Mucosa of stomach (tissue), 1 donor: Measurements from ENCODE around the gene MACO1.

Experiments
- H3K27me3 ChIP-seq: one replicate; pipeline ENCODE4 v1.7.0; 2013; ENCODE audit warnings: mild to moderate bottlenecking, low read length; ENCODE audit not compliant: control insufficient read depth, insufficient read depth
- H3K36me3 ChIP-seq: one replicate; pipeline ENCODE4 v1.7.0; 2013; ENCODE audit warnings: low read length; ENCODE audit not compliant: control insufficient read depth, insufficient read depth
- H3K4me1 ChIP-seq: one replicate; pipeline ENCODE4 v1.7.0; 2013; ENCODE audit warnings: mild to moderate bottlenecking, low read length; ENCODE audit not compliant: control insufficient read depth, insufficient read depth
- H3K4me3 ChIP-seq: one replicate; pipeline ENCODE4 v1.7.0; 2013; ENCODE audit warnings: low read length
- H3K9ac ChIP-seq: one replicate; pipeline ENCODE4 v1.7.0; 2013; ENCODE audit warnings: mild to moderate bottlenecking, low read length, moderate library complexity
- H3K9me3 ChIP-seq: one replicate; pipeline ENCODE4 v1.7.0; 2013; ENCODE audit warnings: mild to moderate bottlenecking, low read length, moderate library complexity; ENCODE audit not compliant: control insufficient read depth
- donor health status: Pancreatic carcinoma.

The MACO1 gene

GRCh38 chr1:25428475-25429166 lies 2.1 kb upstream of the MACO1 start:
- Histone ChIP-seq H3K4me1 (peaks cover 21% of the 10 kb centered on the region), H3K9me3 (no peaks in the 10 kb centered on the region), H3K36me3 (no peaks in the 10 kb centered on the region), H3K4me3 (no peak overlapping the region), H3K9ac (no peak overlapping the region), H3K27me3 (no peaks in the 10 kb centered on the region)

DNA sequence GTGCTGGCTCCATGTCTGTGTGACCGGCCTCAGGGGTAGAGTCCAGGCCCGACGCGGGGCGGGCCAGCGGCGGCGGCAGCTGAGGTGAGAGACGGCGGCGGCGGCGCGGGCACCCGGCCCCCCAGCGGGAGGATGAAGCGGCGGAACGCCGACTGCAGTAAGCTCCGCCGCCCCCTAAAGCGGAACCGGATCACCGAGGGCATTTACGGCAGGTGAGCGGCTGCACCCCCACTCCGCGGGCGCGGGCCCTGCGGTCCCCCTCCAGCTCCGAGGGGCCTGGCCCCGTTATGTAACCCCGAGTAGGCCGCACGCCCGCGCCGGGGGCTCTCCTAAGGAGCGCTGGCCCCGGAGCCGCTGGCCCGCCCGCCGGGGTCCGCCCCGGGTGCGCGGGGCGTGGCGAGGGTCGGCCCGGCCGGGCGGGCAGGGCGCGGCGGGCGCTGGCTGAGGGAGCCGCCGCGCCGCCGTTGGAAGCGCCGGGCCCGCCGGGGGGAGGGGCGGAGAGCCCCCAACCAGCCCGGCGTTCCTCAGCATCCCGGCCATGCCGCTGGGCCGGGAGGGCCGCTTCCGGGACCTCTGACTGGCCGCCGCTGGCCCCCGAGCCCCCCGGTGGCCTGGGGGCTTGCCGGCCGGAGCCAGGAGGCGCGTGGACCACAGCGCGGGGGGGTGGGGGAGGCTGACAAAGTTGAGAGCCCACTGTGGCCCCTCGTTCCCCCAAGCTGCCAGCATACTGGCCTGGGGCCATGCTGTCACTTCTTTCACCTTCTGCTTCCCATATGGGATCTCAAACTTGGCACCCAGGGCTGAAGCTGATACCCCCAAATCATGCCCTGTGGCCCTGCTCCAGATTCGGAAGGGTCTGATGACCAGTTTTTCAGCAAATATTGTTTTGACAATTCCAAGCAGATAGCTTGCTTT lies 527 bp downstream of the MACO1 start:
- Histone ChIP-seq H3K9ac (peak overlapping the region; percentile 78), H3K36me3 (no peaks in the 10 kb centered on the region), H3K4me1 (peaks cover 13% of the 10 kb centered on the region), H3K4me3 (peak overlapping the region; percentile 20), H3K9me3 (no peaks in the 10 kb centered on the region), H3K27me3 (no peaks in the 10 kb centered on the region)

DNA sequence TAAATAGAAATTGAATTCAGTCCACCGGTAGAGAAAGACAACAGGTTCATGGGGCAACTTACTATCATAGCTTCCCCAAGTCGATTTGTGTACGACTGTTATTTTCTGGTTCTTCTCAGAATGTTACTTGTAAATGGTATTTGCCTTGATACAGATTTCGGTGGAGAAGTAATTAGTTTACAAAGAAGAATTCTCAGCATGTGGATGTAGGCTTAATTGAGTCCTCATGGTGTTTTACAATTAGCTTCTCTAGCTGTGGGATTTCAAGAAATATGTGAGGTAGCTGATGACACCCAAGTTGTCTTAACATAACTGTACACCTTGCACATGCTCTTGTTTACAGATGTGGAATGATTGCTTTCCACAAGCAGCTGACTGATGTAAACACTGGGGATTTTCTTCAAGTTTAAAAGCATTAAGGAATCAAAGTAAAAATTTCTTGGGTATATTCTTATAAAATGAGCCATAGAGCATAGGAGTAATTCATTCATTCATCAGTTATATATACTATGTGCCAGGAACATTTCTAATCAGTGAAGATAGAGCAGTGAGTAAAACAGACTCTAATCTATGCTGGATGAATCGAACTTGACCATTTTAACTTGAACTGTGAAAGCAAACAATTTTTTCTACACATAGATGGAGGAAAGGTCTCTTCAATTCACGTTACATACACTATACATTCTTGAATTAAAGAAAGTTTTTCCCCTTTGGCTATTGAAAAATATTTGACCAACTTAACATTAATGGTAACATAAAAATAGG lies 1.4 kb downstream of the MACO1 start:
- Histone ChIP-seq H3K9me3 (no peaks in the 10 kb centered on the region), H3K36me3 (no peaks in the 10 kb centered on the region), H3K9ac (peak overlapping the region; percentile 62), H3K4me1 (peaks cover 11% of the 10 kb centered on the region), H3K4me3 (peak overlapping the region; percentile 20), H3K27me3 (no peaks in the 10 kb centered on the region)

DNA sequence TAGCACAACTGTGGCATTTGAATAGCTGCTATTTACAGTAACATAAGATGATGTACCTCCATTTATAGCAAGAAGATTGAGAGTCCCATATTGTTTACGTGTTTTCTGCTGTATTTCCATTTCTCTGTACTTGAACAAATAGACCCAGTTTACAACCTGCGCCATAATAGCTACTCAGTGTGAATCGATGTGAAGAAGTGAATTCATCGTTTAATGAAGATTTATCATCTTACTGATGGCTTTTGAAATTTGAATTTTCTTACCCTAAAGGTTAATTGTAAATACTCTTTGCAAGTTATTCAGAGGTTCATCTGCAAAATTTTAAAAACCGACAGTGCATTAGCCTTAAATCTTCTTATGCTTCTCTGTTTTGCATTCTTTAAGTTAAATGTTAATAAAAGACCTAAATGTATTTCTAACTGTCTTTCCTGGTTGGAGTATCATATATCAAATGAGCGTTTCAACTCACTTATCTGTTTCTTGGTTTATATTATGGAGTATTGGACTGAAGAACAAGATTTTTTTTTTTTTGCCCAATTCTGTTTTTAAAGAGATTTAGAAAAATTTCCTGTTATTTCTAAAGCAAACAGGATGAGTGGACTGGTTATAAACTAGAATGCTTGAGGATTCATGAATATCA lies 2.2 kb downstream of the MACO1 start:
- Histone ChIP-seq H3K4me3 (no peak overlapping the region), H3K4me1 (peaks cover 11% of the 10 kb centered on the region), H3K36me3 (no peaks in the 10 kb centered on the region), H3K9ac (no peak overlapping the region), H3K27me3 (no peaks in the 10 kb centered on the region), H3K9me3 (no peaks in the 10 kb centered on the region)

GRCh38 chr1:25433389-25434186 lies 2.9 kb downstream of the MACO1 start:
- Histone ChIP-seq H3K4me3 (no peak overlapping the region), H3K36me3 (no peaks in the 10 kb centered on the region), H3K9me3 (no peaks in the 10 kb centered on the region), H3K4me1 (peaks cover 11% of the 10 kb centered on the region), H3K9ac (no peak overlapping the region), H3K27me3 (no peaks in the 10 kb centered on the region)

DNA sequence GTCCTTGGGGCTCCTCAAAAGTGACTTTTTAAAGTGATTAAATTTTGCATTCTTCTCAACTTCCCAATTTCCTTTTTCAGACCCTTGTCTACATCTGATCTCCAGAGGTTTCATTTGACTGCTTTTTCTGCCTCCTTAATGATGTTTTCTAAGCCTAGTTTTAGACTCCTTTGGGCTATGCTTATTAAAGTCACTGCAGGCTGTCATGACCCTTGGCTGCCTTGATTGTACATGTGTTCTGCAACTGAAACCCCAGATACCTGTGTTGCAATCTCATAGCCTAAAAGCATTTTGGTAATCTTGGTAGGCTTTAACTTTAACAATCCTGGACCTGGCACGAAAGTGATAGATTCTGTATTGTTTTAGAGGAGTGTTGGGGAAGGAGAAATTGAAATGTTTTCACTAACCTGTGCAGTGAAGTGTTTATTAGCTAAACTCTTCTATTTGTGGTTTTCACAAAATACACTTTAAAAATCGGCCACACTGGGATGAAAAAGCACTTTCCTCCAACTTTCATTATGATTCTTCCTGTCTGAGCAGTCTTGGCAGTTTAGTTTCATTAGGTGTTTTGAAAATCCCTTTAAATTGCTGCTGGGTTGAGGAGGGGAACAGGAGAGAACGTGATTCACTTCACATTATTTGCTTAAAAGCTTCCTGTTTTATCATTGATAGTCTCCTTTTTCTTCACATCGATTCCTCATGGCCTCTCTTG lies 4.9 kb downstream of the MACO1 start:
- Histone ChIP-seq H3K36me3 (no peaks in the 10 kb centered on the region), H3K9me3 (no peaks in the 10 kb centered on the region), H3K27me3 (no peaks in the 10 kb centered on the region), H3K4me1 (peaks cover 5% of the 10 kb centered on the region), H3K9ac (no peak overlapping the region), H3K4me3 (no peak overlapping the region)

DNA sequence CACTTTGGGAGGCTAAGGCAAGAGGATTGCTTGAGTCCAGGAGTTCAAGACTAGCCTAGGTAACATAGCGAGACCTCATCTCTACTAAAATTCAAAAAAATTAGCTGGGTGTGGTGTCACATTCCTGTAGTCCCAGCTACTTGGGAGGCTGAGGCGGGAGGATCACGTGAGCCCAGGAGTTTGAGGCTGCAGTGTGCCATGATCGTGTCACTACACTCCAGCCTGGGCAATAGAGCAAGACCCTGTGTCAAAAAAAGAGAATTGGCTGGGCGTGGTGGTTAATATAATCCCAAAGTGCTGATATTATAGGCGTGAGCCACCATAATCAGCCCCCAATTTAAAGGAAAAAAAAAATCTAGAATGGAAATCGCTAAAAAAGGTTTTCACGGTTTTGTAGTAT lies 7.0 kb downstream of the MACO1 start:
- Histone ChIP-seq H3K9me3 (no peaks in the 10 kb centered on the region), H3K9ac (no peak overlapping the region), H3K36me3 (no peaks in the 10 kb centered on the region), H3K4me3 (no peak overlapping the region), H3K4me1 (peaks cover 5% of the 10 kb centered on the region), H3K27me3 (no peaks in the 10 kb centered on the region)

DNA sequence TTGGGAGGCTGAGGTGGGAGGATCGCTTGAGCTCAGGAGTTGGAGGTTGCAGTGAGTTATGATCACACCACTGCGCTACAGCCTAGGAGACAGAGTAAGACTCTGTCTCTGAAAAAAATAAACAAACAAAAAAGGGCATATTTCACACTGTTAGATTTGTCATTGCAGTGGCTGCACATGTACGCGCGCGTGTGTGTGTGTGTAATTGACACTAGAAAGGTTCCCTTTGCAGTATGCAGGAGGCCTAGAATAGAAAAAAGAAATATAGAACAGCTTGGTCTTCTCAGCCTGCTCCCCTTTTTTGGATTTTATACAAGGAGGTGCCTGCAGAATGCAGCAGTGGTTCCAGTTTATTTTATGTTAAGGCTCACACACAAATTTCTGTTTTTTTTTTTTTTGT lies 8.6 kb downstream of the MACO1 start:
- H3K27me3 ChIP-seq, result no peaks in the 10 kb centered on the region
- peaks cover 5% of the 10 kb centered on the region for H3K4me1 ChIP-seq
- no peaks in the 10 kb centered on the region for H3K36me3 ChIP-seq
- H3K9ac ChIP-seq, result no peak overlapping the region
- no peaks in the 10 kb centered on the region for H3K9me3 ChIP-seq
- H3K4me3 ChIP-seq, result no peak overlapping the region

DNA sequence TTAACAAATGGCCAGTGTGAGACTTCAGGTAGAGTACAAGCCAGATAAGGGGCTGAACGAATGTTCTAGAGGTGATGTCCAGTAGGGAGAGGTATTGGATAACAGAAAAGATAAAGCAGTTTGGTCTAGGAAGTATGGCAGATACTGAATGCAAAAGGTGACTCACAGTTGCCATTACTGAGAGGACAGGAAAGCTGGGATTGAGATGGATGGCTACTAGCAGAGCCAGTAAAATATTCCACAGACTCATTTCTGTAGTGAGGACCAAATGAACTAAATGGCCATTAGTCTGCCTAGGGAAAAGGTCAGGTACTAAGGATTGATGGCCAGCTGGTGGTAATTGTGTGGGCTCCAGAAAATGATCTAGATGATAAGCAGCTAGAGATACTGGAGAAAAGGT lies 11.5 kb downstream of the MACO1 start:
- no peak overlapping the region for H3K9ac ChIP-seq
- no peaks in the 10 kb centered on the region for H3K36me3 ChIP-seq
- no peaks in the 10 kb centered on the region for H3K4me1 ChIP-seq
- H3K4me3 ChIP-seq, result no peak overlapping the region
- H3K9me3 ChIP-seq, result no peaks in the 10 kb centered on the region
- H3K27me3 ChIP-seq, result no peaks in the 10 kb centered on the region

DNA sequence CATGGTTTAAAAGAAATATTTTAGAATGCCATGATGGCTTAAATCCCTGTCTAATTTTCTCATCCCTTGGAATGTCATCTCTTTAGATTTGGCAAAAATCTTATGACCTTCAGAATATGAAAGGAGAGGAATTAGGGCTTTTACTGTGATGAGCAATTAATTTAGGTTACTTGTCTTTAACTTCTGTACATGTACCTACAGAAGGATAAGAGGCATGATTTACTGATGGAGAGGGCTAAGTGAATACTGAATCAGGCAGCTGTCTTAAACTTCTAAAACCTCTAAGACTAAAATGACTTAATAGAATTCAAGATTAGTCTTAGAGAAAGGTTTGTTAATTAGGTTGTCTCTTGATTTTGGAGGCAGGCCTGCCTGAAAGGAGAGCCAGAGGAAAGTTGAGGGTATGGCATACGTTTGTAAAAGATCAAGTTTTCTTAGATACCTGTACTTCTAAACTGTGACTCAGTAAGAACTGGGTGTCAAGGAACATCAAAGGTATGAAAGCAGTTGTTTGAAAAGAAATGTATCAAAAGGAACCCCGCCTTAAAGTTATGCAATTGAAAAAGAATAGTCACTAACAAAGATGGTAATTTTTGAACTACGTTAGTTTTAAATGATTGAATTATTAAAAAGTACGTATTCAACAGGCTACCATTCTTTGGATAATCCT lies 12.5 kb downstream of the MACO1 start:
- Histone ChIP-seq H3K9ac (no peak overlapping the region), H3K36me3 (no peaks in the 10 kb centered on the region), H3K9me3 (no peaks in the 10 kb centered on the region), H3K4me1 (no peaks in the 10 kb centered on the region), H3K4me3 (no peak overlapping the region), H3K27me3 (no peaks in the 10 kb centered on the region)
